ENCODE results near the gene GPR78. TPM values are rescaled to one million over a fixed set of nuclear protein-coding genes. Genes with fewer than 3 reads are reported as not detected.

GPR78 gene
- total RNA-seq, 2 donors from 2014 or later = not detected

DNA sequence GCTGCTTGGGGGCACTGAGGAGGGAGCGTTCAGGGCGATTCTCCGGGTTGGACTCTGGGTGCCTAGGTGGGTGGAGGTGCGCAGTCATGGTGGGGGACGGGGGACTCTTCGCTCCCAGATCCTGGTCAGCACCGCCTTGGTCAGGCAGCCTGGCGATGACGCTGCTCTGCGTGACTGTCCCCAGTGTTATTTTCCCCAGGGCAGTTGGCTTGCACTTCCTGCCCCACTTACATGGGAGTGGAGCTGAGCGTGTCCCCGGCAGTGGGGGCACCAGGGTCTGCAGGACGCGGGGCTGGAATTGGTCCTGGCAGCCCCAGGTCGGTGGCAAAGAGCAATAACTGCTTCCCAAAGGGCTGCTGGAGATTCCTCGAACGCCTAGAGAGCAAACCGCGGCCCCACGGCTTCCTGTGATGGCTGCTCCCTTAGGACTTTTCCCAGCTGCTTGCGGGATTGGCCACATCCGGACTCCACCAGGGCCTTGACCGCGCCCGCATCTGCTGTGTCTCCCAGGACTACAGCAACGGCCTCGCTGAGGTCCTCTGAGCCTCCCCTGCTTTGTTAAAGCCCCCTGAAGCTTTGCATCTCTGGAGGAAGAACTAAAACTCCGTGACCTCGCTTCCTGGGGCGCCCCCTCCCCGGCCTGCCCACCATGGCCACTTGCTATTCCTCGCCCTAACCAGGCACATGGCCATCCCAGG, 35.3 kb upstream of the GPR78 start:
- ATAC-seq (no peak), DNase-seq (no peak)
- no peaks in the 10 kb centered on the region for H3K36me3 ChIP-seq (replicated peaks in 1 of 2; ENCODE audit: insufficient read depth in 1 of 2, low read depth in 2 of 2)
- H3K9me3 ChIP-seq = no peaks in the 10 kb centered on the region
- H3K4me3 ChIP-seq = no peak overlapping the region
- no peaks in the 10 kb centered on the region for H3K27me3 ChIP-seq
- no peaks in the 10 kb centered on the region for H3K4me1 ChIP-seq
- WGBS, 2 donors = 69 to 83% methylated on average over 11 to 31 of the region's 32 CpGs
- intact Hi-C loops (cut with DNase I) = loop anchor here (5.0 kb wide), 1 partner anchor 73 kb away; no protein-coding TSS in a partner anchor
- no peak overlapping the region for H3K27ac ChIP-seq
- TF ChIP-seq, protein P1, sequence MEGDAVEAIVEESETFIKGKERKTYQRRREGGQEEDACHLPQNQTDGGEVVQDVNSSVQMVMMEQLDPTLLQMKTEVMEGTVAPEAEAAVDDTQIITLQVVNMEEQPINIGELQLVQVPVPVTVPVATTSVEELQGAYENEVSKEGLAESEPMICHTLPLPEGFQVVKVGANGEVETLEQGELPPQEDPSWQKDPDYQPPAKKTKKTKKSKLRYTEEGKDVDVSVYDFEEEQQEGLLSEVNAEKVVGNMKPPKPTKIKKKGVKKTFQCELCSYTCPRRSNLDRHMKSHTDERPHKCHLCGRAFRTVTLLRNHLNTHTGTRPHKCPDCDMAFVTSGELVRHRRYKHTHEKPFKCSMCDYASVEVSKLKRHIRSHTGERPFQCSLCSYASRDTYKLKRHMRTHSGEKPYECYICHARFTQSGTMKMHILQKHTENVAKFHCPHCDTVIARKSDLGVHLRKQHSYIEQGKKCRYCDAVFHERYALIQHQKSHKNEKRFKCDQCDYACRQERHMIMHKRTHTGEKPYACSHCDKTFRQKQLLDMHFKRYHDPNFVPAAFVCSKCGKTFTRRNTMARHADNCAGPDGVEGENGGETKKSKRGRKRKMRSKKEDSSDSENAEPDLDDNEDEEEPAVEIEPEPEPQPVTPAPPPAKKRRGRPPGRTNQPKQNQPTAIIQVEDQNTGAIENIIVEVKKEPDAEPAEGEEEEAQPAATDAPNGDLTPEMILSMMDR (IDR thresholded peaks at IDR 0.05) = no peak
- TF ChIP-seq POLR2A (IDR thresholded peaks at IDR 0.05) = no peak

DNA sequence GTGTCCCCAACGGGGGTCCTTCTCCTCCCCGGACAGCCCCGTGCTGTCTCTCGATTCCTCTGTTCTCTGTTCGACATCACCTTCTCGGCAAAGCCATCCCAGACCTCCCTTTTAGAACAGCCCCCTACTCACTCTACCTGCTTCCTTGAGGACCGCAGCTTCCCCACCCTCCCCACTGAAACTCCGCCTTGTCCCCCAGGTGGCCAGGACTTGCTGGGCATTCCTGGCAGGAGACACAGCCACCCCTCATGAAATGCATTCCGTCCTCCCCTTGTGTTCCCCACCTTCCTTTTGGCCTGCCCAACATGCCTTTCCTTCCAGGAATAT, 34.8 kb upstream of the GPR78 start:
- Histone ChIP-seq H3K4me1 (no peaks in the 10 kb centered on the region), H3K27ac (no peak overlapping the region), H3K27me3 (no peaks in the 10 kb centered on the region), H3K9me3 (no peaks in the 10 kb centered on the region), H3K36me3 (replicated peaks in 1 of 2; ENCODE audit: insufficient read depth in 1 of 2, low read depth in 2 of 2) (no peaks in the 10 kb centered on the region), H3K4me3 (no peak overlapping the region)
- 64 to 70% methylated on average over 9 of the region's 9 CpGs for WGBS, 2 donors
- intact Hi-C loops (cut with DNase I) = loop anchor here (5.0 kb wide), 1 partner anchor 73 kb away; no protein-coding TSS in a partner anchor
- TF ChIP-seq, protein P1 (IDR thresholded peaks at IDR 0.05) = no peak
- no peak for TF ChIP-seq POLR2A (IDR thresholded peaks at IDR 0.05)
- DNase-seq (no peak), ATAC-seq (no peak)

DNA sequence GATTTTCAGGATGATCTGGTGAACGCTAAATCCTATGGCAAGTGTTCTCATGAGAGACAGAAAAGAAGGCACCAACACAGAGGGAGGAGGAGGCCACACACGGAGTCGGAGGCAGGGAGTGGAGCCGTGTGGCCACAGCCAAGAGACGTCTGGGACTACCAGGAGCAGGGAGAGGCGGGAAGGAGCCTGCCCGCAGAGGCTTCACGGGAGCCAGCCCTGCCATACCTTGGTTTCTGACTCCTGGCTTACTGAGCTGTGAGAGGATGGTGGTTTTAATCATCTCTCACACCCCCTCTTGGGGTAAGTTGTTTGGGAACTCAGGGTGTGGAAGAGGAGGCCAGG, 33.5 kb upstream of the GPR78 start:
- DNase-seq (no peak), ATAC-seq (no peak)
- Histone ChIP-seq H3K4me3 (no peak overlapping the region), H3K36me3 (replicated peaks in 1 of 2; ENCODE audit: insufficient read depth in 1 of 2, low read depth in 2 of 2) (no peaks in the 10 kb centered on the region), H3K27me3 (no peaks in the 10 kb centered on the region), H3K9me3 (no peaks in the 10 kb centered on the region), H3K4me1 (no peaks in the 10 kb centered on the region), H3K27ac (no peak overlapping the region)
- TF ChIP-seq, protein P1 (IDR thresholded peaks at IDR 0.05) = no peak
- no peak for TF ChIP-seq POLR2A (IDR thresholded peaks at IDR 0.05)
- intact Hi-C loops (cut with DNase I) = loop anchor here (5.0 kb wide), 1 partner anchor 74 kb away; no protein-coding TSS in a partner anchor
- WGBS, 2 donors = 59 to 60% methylated on average over 8 of the region's 8 CpGs

DNA sequence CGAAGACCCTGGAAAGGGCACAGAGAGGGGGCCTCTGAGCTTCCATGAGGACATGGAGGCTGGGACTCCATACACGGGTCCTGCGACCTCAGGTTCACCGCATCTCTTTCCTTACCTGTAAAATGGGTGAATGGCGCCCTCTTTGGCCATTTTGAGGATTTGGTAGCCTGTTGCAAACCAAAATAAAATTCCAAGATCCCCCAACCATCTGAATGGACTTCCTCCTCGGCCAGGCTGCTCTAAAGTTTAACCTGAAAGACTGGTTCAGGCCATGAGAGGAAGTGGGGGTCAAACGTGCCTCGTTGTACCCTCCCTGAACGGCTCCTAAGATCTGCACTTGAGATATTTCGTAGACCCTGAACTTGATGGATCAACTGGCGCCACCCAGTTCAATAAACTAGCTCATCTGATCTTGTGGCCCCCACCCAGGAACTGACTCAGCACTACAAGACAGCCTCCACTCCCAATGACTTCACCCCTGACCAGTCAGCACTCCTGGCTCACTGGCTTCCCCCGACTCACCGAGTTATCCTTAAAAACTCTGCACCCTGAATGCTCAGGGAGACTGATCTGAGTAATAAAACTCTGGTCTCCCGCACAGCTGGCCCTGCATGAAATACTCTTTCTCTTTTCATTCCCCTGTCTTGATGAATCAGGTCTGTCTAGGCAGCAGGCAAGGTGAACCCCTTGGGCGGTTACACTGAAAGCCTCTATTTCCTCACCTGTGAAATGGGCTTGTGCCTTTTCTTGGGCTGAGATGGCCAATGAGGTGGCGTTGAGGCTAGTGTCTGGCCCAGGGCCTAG, 32.9 kb upstream of the GPR78 start:
- 43 to 57% methylated on average over 11 to 16 of the region's 16 CpGs for WGBS, 2 donors
- TF ChIP-seq, protein P1 (IDR thresholded peaks at IDR 0.05) = peak; percentile 23 to 72 (median 67)
- TF ChIP-seq POLR2A (IDR thresholded peaks at IDR 0.05) = no peak
- H3K4me3 ChIP-seq = no peak overlapping the region
- no peaks in the 10 kb centered on the region for H3K4me1 ChIP-seq
- ATAC-seq (peak; percentile 74), DNase-seq (peak; percentile 43 to 54 (median 50))
- H3K36me3 ChIP-seq (replicated peaks in 1 of 2; ENCODE audit: insufficient read depth in 1 of 2, low read depth in 2 of 2) = no peaks in the 10 kb centered on the region
- no peaks in the 10 kb centered on the region for H3K9me3 ChIP-seq
- intact Hi-C loops (cut with DNase I) = loop anchor here (5.0 kb wide), 1 partner anchor 75 kb away; no protein-coding TSS in a partner anchor
- no peak overlapping the region for H3K27ac ChIP-seq
- no peaks in the 10 kb centered on the region for H3K27me3 ChIP-seq
